DOHH2 (cell line): ENCODE results near the gene DERA.

Source experiments
- H3F3A ChIP-seq: fragments of 200-600 bp; sonication (generic), shearing (Covaris generic); 2 replicates; pipeline ENCODE4 v1.6.0; 2016; ENCODE audit warnings: antibody characterized with exemption, mild to moderate bottlenecking; ENCODE audit not compliant: control insufficient read depth, insufficient read depth
- H3K27ac ChIP-seq: fragments of 200-600 bp; sonication (generic); 2 replicates; pipeline ENCODE4 v1.5.1; 2014; ENCODE audit warnings: low read depth, mild to moderate bottlenecking, low read length, moderate library complexity
- H3K27me3 ChIP-seq: fragments of 200-600 bp; sonication (generic); 2 replicates; pipeline ENCODE4 v1.6.1; 2014; ENCODE audit warnings: mild to moderate bottlenecking, low read length, mixed read lengths; ENCODE audit not compliant: control insufficient read depth
- H3K36me3 ChIP-seq: fragments of 200-600 bp; sonication (generic); 2 replicates; pipeline ENCODE4 v1.6.1; 2014; ENCODE audit warnings: mild to moderate bottlenecking, low read length, moderate library complexity, mixed read lengths; ENCODE audit not compliant: control insufficient read depth
- H3K4me1 ChIP-seq: fragments of 200-600 bp; sonication (generic); 2 replicates; pipeline ENCODE4 v1.6.1; 2014; ENCODE audit warnings: mild to moderate bottlenecking, low read length, mixed read lengths; ENCODE audit not compliant: control insufficient read depth
- H3K4me2 ChIP-seq: fragments of 200-600 bp; sonication (generic); 2 replicates; pipeline ENCODE4 v1.6.0; 2014; ENCODE audit warnings: mild to moderate bottlenecking, low read length, moderate library complexity
- H3K4me3 ChIP-seq: fragments of 200-600 bp; sonication (generic); 2 replicates; pipeline ENCODE4 v1.5.1; 2014; ENCODE audit warnings: mild to moderate bottlenecking, low read length, mixed read lengths
- H3K79me2 ChIP-seq: fragments of 200-600 bp; sonication (generic); 2 replicates; pipeline ENCODE4 v1.6.1; 2014; ENCODE audit warnings: mild to moderate bottlenecking, low read length, mixed read lengths; ENCODE audit not compliant: control insufficient read depth
- H3K9me2 ChIP-seq: fragments of 200-600 bp; sonication (generic); replicated peaks from 2 replicates; pipeline ENCODE4 v1.6.1; 2014; ENCODE audit warnings: mild to moderate bottlenecking, low read length, mixed read lengths; ENCODE audit not compliant: control insufficient read depth
- H3K9me3 ChIP-seq: fragments of 200-600 bp; sonication (generic); 2 replicates; pipeline ENCODE4 v1.6.1; 2014; ENCODE audit warnings: antibody characterized with exemption, low read length, mixed read lengths; ENCODE audit not compliant: control insufficient read depth, insufficient read depth
- H4K20me1 ChIP-seq: fragments of 200-600 bp; sonication (generic); 2 replicates; pipeline ENCODE4 v1.6.0; 2014; ENCODE audit warnings: low read depth, mild to moderate bottlenecking, antibody characterized with exemption, low read length, moderate library complexity; ENCODE audit not compliant: control insufficient read depth, insufficient read depth
- CTCF ChIP-seq: fragments of 200-600 bp; sonication (generic); IDR thresholded peaks from one replicate; pipeline ENCODE4 v1.5.1; 2014; ENCODE audit warnings: antibody characterized with exemption, mild to moderate bottlenecking, low read depth, low read length; ENCODE audit not compliant: poor library complexity, severe bottlenecking
- EZH2phosphoT487 ChIP-seq: fragments of 200-600 bp; sonication (generic); IDR thresholded peaks from 2 replicates; pipeline ENCODE4 v1.6.1; 2017; ENCODE audit warnings: borderline replicate concordance, mild to moderate bottlenecking, antibody characterized with exemption, low read length, moderate library complexity, mixed read lengths

Gene DERA

GRCh38 chr12:16075887-16076286, 164.8 kb downstream of the DERA start:
- Histone ChIP-seq H3K9me3 (no peaks in the 10 kb centered on the region), H3K27me3 (no peaks in the 10 kb centered on the region), H3K4me3 (no peak overlapping the region), H3F3A (no peaks in the 10 kb centered on the region), H4K20me1 (no peaks in the 10 kb centered on the region), H3K36me3 (no peaks in the 10 kb centered on the region), H3K9me2 (no peaks in the 10 kb centered on the region), H3K4me2 (no peak overlapping the region), H3K4me1 (no peaks in the 10 kb centered on the region), H3K79me2 (no peaks in the 10 kb centered on the region), H3K27ac (no peak overlapping the region)
- TF ChIP-seq CTCF: no peak
- no peak for TF ChIP-seq EZH2phosphoT487

GRCh38 chr12:16076557-16076956, 165.4 kb downstream of the DERA start:
- H3K4me2 ChIP-seq: no peak overlapping the region
- no peaks in the 10 kb centered on the region for H3K36me3 ChIP-seq
- no peak overlapping the region for H3K27ac ChIP-seq
- H3K4me3 ChIP-seq: no peak overlapping the region
- TF ChIP-seq CTCF (peak; percentile 44), EZH2phosphoT487 (no peak)
- no peaks in the 10 kb centered on the region for H3K27me3 ChIP-seq
- no peaks in the 10 kb centered on the region for H4K20me1 ChIP-seq
- H3F3A ChIP-seq: no peaks in the 10 kb centered on the region
- no peaks in the 10 kb centered on the region for H3K9me3 ChIP-seq
- H3K4me1 ChIP-seq: no peaks in the 10 kb centered on the region
- H3K79me2 ChIP-seq: no peaks in the 10 kb centered on the region
- H3K9me2 ChIP-seq: no peaks in the 10 kb centered on the region

- Histone ChIP-seq H3K79me2 (no peaks in the 10 kb centered on the region), H3K27me3 (no peaks in the 10 kb centered on the region), H3K9me2 (no peaks in the 10 kb centered on the region)
Observed at GRCh38 chr12:16076970-16077522, 165.9 kb downstream of the DERA start.

More at GRCh38 chr12:16076970-16077522, 165.9 kb downstream of the DERA start:
- H3F3A ChIP-seq: no peaks in the 10 kb centered on the region
- no peak overlapping the region for H3K4me2 ChIP-seq
- no peaks in the 10 kb centered on the region for H3K4me1 ChIP-seq
- H3K36me3 ChIP-seq: no peaks in the 10 kb centered on the region
- no peaks in the 10 kb centered on the region for H3K9me3 ChIP-seq
- TF ChIP-seq CTCF: no peak
- no peak overlapping the region for H3K27ac ChIP-seq
- no peaks in the 10 kb centered on the region for H4K20me1 ChIP-seq
- H3K4me3 ChIP-seq: no peak overlapping the region
